GM06990 (cell line): ENCODE data around the gene MRPL20.
"Not testable (repeated sequence)": the region's sequence is repeated elsewhere in the genome, so short reads cannot be mapped to it uniquely, and the experiment has no call there.

Experiments used
- DNase-seq: peaks from one replicate; pipeline ENCODE4 v3.0.0-alpha.2; 2011; ENCODE audit not compliant: insufficient read length; ENCODE audit errors: extremely low read depth
- H3K27me3 ChIP-seq: replicated peaks from 2 replicates; pipeline ENCODE4 v1.6.0; 2011; ENCODE audit warnings: low read length; ENCODE audit not compliant: control insufficient read depth, insufficient read depth
- H3K36me3 ChIP-seq: 2 replicates; pipeline ENCODE4 v1.5.1; 2011; ENCODE audit warnings: low read length; ENCODE audit not compliant: control insufficient read depth, insufficient read depth
- H3K4me3 ChIP-seq: replicated peaks from 2 replicates; pipeline ENCODE4 v1.5.1; 2011; ENCODE audit warnings: low read depth, mild to moderate bottlenecking, control low read depth, low read length
- TF ChIP-seq, protein P1 (sequence below): IDR thresholded peaks from 2 replicates; pipeline ENCODE4 v1.5.1; 2011; ENCODE audit warnings: low read length, control low read depth, mild to moderate bottlenecking, inconsistent platforms; ENCODE audit not compliant: insufficient read depth, poor library complexity, severe bottlenecking

Gene MRPL20

GRCh38 chr1:1406821-1407635, at the start of gene MRPL20:
MRPL20 (minus strand) TSS chr1:1407293; CDS start chr1:1407217, 76 bp downstream.
- Histone ChIP-seq H3K4me3 (peak within 1 kb of the TSS; percentile 97), H3K36me3 (peaks cover 13% of the 10 kb centered on the region), H3K27me3 (no peaks in the 10 kb centered on the region)
- TF ChIP-seq, protein P1, sequence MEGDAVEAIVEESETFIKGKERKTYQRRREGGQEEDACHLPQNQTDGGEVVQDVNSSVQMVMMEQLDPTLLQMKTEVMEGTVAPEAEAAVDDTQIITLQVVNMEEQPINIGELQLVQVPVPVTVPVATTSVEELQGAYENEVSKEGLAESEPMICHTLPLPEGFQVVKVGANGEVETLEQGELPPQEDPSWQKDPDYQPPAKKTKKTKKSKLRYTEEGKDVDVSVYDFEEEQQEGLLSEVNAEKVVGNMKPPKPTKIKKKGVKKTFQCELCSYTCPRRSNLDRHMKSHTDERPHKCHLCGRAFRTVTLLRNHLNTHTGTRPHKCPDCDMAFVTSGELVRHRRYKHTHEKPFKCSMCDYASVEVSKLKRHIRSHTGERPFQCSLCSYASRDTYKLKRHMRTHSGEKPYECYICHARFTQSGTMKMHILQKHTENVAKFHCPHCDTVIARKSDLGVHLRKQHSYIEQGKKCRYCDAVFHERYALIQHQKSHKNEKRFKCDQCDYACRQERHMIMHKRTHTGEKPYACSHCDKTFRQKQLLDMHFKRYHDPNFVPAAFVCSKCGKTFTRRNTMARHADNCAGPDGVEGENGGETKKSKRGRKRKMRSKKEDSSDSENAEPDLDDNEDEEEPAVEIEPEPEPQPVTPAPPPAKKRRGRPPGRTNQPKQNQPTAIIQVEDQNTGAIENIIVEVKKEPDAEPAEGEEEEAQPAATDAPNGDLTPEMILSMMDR: no peak
- peak; percentile 94 for DNase-seq

- H3K4me3 ChIP-seq, DNase-seq, H3K27me3 ChIP-seq, H3K36me3 ChIP-seq: not testable (repeated sequence)
Measured at GRCh38 chr1:1456683-1457255, 49.7 kb upstream of the MRPL20 start.

DNA sequence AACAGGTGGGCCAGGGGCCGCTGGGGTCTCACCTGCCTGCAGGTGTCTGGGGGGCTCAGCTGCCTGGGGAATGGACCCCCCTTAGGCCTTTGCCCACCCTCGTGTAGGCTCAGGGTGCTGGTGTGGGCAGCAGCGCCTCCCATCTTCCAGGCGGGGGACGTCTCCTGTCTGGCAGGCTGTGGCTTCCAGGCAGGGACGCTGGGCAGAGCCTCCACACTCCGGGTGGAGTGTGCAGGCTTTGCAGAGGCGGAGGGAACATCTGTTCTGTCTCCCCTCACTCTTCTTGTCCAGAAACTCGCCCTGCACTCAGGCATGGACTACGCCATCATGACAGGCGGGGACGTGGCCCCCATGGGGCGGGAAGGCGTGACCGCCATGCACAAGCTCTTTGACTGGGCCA, 48.8 kb upstream of the MRPL20 start:
- not testable (repeated sequence) for H3K36me3 ChIP-seq, H3K27me3 ChIP-seq, H3K4me3 ChIP-seq, DNase-seq

DNA sequence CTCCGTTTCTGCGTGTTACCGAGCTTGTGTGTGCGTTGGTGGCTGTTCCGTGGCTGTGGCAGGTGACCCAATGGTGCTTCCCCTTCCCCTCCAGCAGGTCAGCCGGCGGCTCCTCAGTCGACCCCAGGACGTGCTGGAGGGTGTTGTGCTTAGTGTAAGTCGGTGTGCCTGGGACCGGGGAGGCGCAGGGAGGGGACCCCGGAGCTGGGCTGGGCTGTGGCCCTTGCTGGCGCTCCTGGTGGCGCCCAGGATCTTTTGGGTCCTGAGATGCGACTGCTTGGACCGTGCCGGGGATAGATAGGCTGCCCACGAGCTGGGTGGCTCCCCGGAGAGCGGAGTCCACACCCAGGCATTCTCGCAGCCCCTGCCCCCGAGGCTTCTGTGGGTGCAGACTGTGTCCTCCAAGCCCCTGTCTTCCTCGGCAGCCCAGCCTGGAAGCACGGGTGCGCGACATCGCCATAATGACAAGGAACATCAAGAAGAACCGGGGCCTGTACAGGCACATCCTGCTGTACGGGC, 48.3 kb upstream of the MRPL20 start:
- no peaks in the 10 kb centered on the region for H3K27me3 ChIP-seq
- TF ChIP-seq, protein P1: no peak
- DNase-seq: no peak

DNA sequence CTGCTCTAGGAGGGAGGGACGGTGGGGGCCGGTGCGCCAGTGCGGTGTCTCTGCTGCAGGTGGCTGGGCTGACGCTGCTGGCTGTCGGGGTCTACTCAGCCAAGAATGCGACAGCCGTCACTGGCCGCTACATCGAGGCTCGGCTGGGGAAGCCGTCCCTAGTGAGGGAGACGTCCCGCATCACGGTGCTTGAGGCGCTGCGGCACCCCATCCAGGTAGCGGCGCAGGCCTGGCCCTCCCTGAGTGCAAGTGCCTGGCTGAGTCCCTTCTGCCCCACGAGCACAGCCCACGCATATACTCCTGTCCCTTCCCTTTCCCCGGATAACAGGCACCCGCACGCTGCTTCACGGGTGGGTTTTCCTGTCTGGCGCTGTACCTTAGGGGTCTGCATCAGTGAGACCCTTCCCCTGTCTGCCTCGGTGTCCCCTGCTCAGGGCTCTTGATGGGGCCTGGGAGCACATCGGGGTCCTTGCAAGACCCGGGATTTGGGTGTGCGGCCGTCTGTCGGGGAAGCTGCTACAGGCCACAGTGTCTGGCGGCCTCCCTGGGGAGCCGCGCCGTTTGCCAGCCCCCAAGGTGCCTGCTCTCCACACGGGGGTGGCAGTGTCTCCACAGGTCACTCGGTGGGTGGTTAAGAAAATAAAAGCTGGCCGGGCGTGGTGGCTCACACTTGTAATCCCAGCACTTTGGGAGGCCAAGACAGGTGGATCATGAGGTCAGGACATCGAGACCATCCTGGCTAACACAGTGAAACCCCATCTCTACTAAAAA, 47.4 kb upstream of the MRPL20 start:
- not testable (repeated sequence) for DNase-seq, H3K27me3 ChIP-seq, H3K36me3 ChIP-seq, H3K4me3 ChIP-seq

More for the DNA sequence above, 48.3 kb upstream of the MRPL20 start:
- H3K4me3 ChIP-seq: no peak overlapping the region
- no peaks in the 10 kb centered on the region for H3K36me3 ChIP-seq

GRCh38 chr1:1452882-1453281, 45.8 kb upstream of the MRPL20 start:
- Histone ChIP-seq H3K27me3 (no peaks in the 10 kb centered on the region), H3K36me3 (no peaks in the 10 kb centered on the region), H3K4me3 (no peak overlapping the region)
- no peak for DNase-seq
- TF ChIP-seq, protein P1: no peak

DNA sequence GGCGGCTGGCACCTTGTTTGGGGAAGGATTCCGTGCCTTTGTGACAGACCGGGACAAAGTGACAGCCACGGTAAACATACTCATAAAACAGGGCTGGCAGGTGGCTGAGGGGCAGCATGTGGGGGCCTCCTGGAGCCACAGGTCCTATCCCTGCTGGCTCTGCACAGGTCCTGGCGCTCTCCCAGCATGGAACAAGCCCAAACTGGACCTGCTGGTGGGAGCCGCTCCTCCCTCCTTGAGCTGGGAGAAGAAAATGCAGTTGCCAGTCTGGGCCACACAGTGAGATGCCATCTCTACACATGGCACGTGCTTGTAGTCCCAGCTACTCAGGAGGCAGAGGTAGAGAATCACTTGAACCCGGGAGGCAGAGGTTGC, 45.3 kb upstream of the MRPL20 start:
- not testable (repeated sequence) for H3K36me3 ChIP-seq, DNase-seq, H3K27me3 ChIP-seq, H3K4me3 ChIP-seq
